SU-DHL-6 (cell line): Measurements from ENCODE around the gene CREB3L4.

Source experiments
- H2AFZ ChIP-seq: fragments of 200-600 bp; sonication (generic); 2 replicates; pipeline ENCODE4 v1.6.1; 2014; ENCODE audit warnings: low read depth, mild to moderate bottlenecking, moderate library complexity, mixed read lengths, antibody characterized with exemption, low read length; ENCODE audit not compliant: severe bottlenecking
- H3F3A ChIP-seq: fragments of 200-600 bp; shearing (Covaris generic); 2 replicates; pipeline ENCODE4 v1.6.0; 2016; ENCODE audit warnings: antibody characterized with exemption, mild to moderate bottlenecking; ENCODE audit not compliant: insufficient read depth
- H3K27ac ChIP-seq: fragments of 200-600 bp; sonication (generic); 2 replicates; pipeline ENCODE4 v1.5.1; 2016; ENCODE audit warnings: low read depth, mild to moderate bottlenecking, low read length, moderate library complexity, mixed read lengths
- H3K27me3 ChIP-seq: fragments of 200-600 bp; sonication (generic), shearing (Covaris generic); 2 replicates; pipeline ENCODE4 v1.6.0; 2014; ENCODE audit warnings: mild to moderate bottlenecking, low read length
- H3K36me3 ChIP-seq: fragments of 200-600 bp; sonication (generic); 2 replicates; pipeline ENCODE4 v1.6.1; 2014; ENCODE audit warnings: mild to moderate bottlenecking, low read length, mixed read lengths
- H3K4me2 ChIP-seq: fragments of 300-600, 200-600 bp; shearing (Covaris generic), sonication (generic); 2 replicates; pipeline ENCODE4 v1.6.0; 2014; ENCODE audit warnings: low read length, low read depth, mild to moderate bottlenecking; ENCODE audit not compliant: poor library complexity, severe bottlenecking
- H3K4me3 ChIP-seq: fragments of 200-600 bp; sonication (generic); 2 replicates; pipeline ENCODE4 v1.5.1; 2014; ENCODE audit warnings: antibody characterized with exemption, low read length, mild to moderate bottlenecking, mixed read lengths; ENCODE audit not compliant: insufficient read depth, poor library complexity, severe bottlenecking
- H3K79me2 ChIP-seq: fragments of 200-600 bp; sonication (generic); 2 replicates; pipeline ENCODE4 v1.6.1; 2014; ENCODE audit warnings: mild to moderate bottlenecking, low read length, moderate library complexity; ENCODE audit not compliant: insufficient read depth
- H3K9ac ChIP-seq: fragments of 200-600 bp; sonication (generic); 2 replicates; pipeline ENCODE4 v1.7.0; 2014; ENCODE audit warnings: mild to moderate bottlenecking, low read length
- H3K9me2 ChIP-seq: fragments of 200-600 bp; sonication (generic); replicated peaks from 2 replicates; pipeline ENCODE4 v1.6.1; 2014; ENCODE audit warnings: low read length; ENCODE audit not compliant: insufficient read depth
- H3K9me3 ChIP-seq: fragments of 200-600 bp; sonication (generic); 2 replicates; pipeline ENCODE4 v1.6.1; 2014; ENCODE audit warnings: low read length, mixed read lengths; ENCODE audit not compliant: insufficient read depth
- H4K20me1 ChIP-seq: fragments of 200-600 bp; sonication (generic); 2 replicates; pipeline ENCODE4 v1.6.1; 2014; ENCODE audit warnings: low read depth, mild to moderate bottlenecking, antibody characterized with exemption, low read length, moderate library complexity, mixed read lengths
- EZH2phosphoT487 ChIP-seq: fragments of 200-600 bp; sonication (generic), shearing (Covaris generic); conservative IDR thresholded peaks from 2 replicates; pipeline ENCODE4 v1.6.1; 2018; ENCODE audit warnings: mild to moderate bottlenecking, antibody characterized with exemption, low read length, moderate library complexity, mixed read lengths
- TF ChIP-seq, protein P1 (sequence below): fragments of 200-600 bp; sonication (generic); IDR thresholded peaks from one replicate; pipeline ENCODE4 v1.5.1; 2017; ENCODE audit warnings: antibody characterized with exemption, mild to moderate bottlenecking, low read length, moderate library complexity; ENCODE audit not compliant: insufficient read depth, poor library complexity, severe bottlenecking

CREB3L4 gene

DNA sequence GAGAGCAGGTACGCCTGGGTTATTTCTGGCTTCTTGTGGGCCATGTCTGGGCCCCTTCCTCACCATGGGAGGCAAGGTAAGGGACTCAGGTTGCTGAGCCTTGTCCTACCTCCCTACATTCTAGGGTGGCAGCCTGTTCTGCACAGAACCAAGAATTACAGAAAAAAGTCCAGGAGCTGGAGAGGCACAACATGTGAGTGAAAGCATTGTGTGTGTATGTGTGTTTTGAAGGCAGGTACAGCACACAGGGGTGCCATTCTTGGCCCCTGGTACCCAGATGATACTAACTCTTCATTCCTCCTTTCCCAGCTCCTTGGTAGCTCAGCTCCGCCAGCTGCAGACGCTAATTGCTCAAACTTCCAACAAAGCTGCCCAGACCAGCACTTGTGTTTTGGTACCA lies 5.4 kb downstream of the CREB3L4 start:
- H4K20me1 ChIP-seq, result no peaks in the 10 kb centered on the region
- no peaks in the 10 kb centered on the region for H3K27me3 ChIP-seq
- no peak overlapping the region for H3K4me2 ChIP-seq
- H3K36me3 ChIP-seq, result no peaks in the 10 kb centered on the region; the same call in 1 of the 2 replicates
- no peak overlapping the region for H3K27ac ChIP-seq
- H3K79me2 ChIP-seq, result peaks cover 21% of the 10 kb centered on the region
- H3K4me3 ChIP-seq, result no peak overlapping the region
- H3K9ac ChIP-seq, result no peak overlapping the region
- H3K9me2 ChIP-seq, result no peaks in the 10 kb centered on the region
- no peak overlapping the region for H2AFZ ChIP-seq
- no peak for TF ChIP-seq EZH2phosphoT487
- TF ChIP-seq, protein P1, sequence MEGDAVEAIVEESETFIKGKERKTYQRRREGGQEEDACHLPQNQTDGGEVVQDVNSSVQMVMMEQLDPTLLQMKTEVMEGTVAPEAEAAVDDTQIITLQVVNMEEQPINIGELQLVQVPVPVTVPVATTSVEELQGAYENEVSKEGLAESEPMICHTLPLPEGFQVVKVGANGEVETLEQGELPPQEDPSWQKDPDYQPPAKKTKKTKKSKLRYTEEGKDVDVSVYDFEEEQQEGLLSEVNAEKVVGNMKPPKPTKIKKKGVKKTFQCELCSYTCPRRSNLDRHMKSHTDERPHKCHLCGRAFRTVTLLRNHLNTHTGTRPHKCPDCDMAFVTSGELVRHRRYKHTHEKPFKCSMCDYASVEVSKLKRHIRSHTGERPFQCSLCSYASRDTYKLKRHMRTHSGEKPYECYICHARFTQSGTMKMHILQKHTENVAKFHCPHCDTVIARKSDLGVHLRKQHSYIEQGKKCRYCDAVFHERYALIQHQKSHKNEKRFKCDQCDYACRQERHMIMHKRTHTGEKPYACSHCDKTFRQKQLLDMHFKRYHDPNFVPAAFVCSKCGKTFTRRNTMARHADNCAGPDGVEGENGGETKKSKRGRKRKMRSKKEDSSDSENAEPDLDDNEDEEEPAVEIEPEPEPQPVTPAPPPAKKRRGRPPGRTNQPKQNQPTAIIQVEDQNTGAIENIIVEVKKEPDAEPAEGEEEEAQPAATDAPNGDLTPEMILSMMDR, result no peak
- H3F3A ChIP-seq, result peaks cover 9% of the 10 kb centered on the region; the same call in 1 of the 2 replicates
- H3K9me3 ChIP-seq, result no peaks in the 10 kb centered on the region

DNA sequence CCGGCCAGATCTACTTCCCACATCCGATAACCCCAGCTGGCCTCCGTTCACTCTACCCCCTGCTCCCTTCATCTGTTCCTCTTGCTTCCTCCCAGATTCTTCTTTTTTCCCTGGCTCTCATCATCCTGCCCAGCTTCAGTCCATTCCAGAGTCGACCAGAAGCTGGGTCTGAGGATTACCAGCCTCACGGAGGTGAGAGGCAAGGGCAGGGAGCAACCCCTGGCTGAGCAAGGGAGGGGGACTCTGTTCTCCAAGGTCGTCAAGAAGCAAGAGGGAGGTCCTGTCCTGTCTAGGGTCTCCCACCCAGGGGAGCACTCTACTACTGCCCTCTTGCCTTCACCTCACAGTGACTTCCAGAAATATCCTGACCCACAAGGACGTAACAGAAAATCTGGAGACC lies 5.8 kb downstream of the CREB3L4 start:
- H3K27ac ChIP-seq, result no peak overlapping the region
- H3K9me3 ChIP-seq, result no peaks in the 10 kb centered on the region
- H3K4me3 ChIP-seq, result no peak overlapping the region
- H3K79me2 ChIP-seq, result peaks cover 21% of the 10 kb centered on the region
- H3K27me3 ChIP-seq, result no peaks in the 10 kb centered on the region
- peaks cover 9% of the 10 kb centered on the region; the same call in 1 of the 2 replicates for H3F3A ChIP-seq
- no peak overlapping the region for H3K4me2 ChIP-seq
- no peaks in the 10 kb centered on the region for H4K20me1 ChIP-seq
- no peaks in the 10 kb centered on the region; the same call in 1 of the 2 replicates for H3K36me3 ChIP-seq
- H3K9me2 ChIP-seq, result no peaks in the 10 kb centered on the region
- no peak overlapping the region for H2AFZ ChIP-seq
- H3K9ac ChIP-seq, result no peak overlapping the region
- no peak for TF ChIP-seq EZH2phosphoT487
- TF ChIP-seq, protein P1, result no peak

- TF ChIP-seq, protein P1, result no peak
- no peak for TF ChIP-seq EZH2phosphoT487
- peak overlapping the region; percentile 97 for H2AFZ ChIP-seq
- no peaks in the 10 kb centered on the region for H3K27me3 ChIP-seq
- peak overlapping the region; percentile 92 for H3K4me3 ChIP-seq
- peak overlapping the region; percentile 93 for H3K9ac ChIP-seq
- H3K79me2 ChIP-seq, result peaks cover 21% of the 10 kb centered on the region
- H3K9me2 ChIP-seq, result no peaks in the 10 kb centered on the region
- H3F3A ChIP-seq, result 0 out of 2 replicates have a peak, but pooled peaks cover 6% of the 10 kb centered on the region
- peak overlapping the region; percentile 92 for H3K4me2 ChIP-seq
- no peaks in the 10 kb centered on the region for H3K9me3 ChIP-seq
- H4K20me1 ChIP-seq, result no peaks in the 10 kb centered on the region
- peak overlapping the region; percentile 68 for H3K27ac ChIP-seq
- no peaks in the 10 kb centered on the region; the same call in 1 of the 2 replicates for H3K36me3 ChIP-seq
Measured at GRCh38 chr1:153976819-153977249, 9.1 kb downstream of the CREB3L4 start.
